Neural crest cell (in vitro differentiated cells): Measurements from ENCODE around the gene POU2AF2. TPM values are rescaled to one million over a fixed set of nuclear protein-coding genes. Genes with fewer than 3 reads are reported as not detected.

Source experiments
- DNase-seq: peaks from one replicate; pipeline ENCODE4 v3.0.0; 2021; ENCODE audit warnings: low read depth, mixed read lengths, low spot score
- H3K27ac Mint-ChIP-seq: one replicate; pipeline ENCODE4 v1.8.0; 2021; ENCODE audit warnings: mild to moderate bottlenecking, mixed read lengths; ENCODE audit not compliant: unreplicated experiment
- H3K27me3 Mint-ChIP-seq: 2 replicates; pipeline ENCODE4 v1.8.0; 2021; ENCODE audit warnings: low read depth, mild to moderate bottlenecking, mixed read lengths
- H3K36me3 Mint-ChIP-seq: 2 replicates; pipeline ENCODE4 v1.8.0; 2021; ENCODE audit warnings: low read depth, mild to moderate bottlenecking, mixed read lengths
- H3K4me1 Mint-ChIP-seq: 2 replicates; pipeline ENCODE4 v1.8.0; 2021; ENCODE audit warnings: mixed read lengths
- H3K4me3 Mint-ChIP-seq: one replicate; pipeline ENCODE4 v1.8.0; 2021; ENCODE audit warnings: mild to moderate bottlenecking, mixed read lengths
- H3K9me3 Mint-ChIP-seq: 2 replicates; pipeline ENCODE4 v1.8.0; 2021; ENCODE audit warnings: mixed read lengths
- CTCF ChIP-seq: fragments of 200-600 bp; sonication (generic); conservative IDR thresholded peaks from 2 replicates; pipeline ENCODE4 v1.5.0; 2021; ENCODE audit warnings: antibody characterized with exemption, mild to moderate bottlenecking
- total RNA-seq: library from RNA; stranded (reverse); gene quantifications from 2 replicates; pipeline ENCODE4 v1.2.1, GENCODE V29; 2021

The POU2AF2 gene
- total RNA-seq, 1 donor from 2014 or later, result not detected

GRCh38 chr11:111307472-111308108, 62.1 kb downstream of the POU2AF2 start:
- no peak for DNase-seq
- no peak overlapping the region for H3K27ac Mint-ChIP-seq
- no peaks in the 10 kb centered on the region for H3K36me3 Mint-ChIP-seq
- TF ChIP-seq CTCF, result no peak
- H3K9me3 Mint-ChIP-seq, result no peaks in the 10 kb centered on the region
- no peaks in the 10 kb centered on the region for H3K4me1 Mint-ChIP-seq
- H3K4me3 Mint-ChIP-seq, result no peak overlapping the region
- H3K27me3 Mint-ChIP-seq, result peaks cover 37% of the 10 kb centered on the region

GRCh38 chr11:111308140-111308539, 62.6 kb downstream of the POU2AF2 start:
- Mint-ChIP-seq H3K36me3 (no peaks in the 10 kb centered on the region), H3K4me3 (no peak overlapping the region), H3K9me3 (no peaks in the 10 kb centered on the region), H3K27me3 (peaks cover 36% of the 10 kb centered on the region), H3K27ac (no peak overlapping the region), H3K4me1 (no peaks in the 10 kb centered on the region)
- DNase-seq, result no peak
- no peak for TF ChIP-seq CTCF

GRCh38 chr11:111309215-111309915, 63.8 kb downstream of the POU2AF2 start:
- no peak for TF ChIP-seq CTCF
- H3K4me1 Mint-ChIP-seq, result no peaks in the 10 kb centered on the region
- no peaks in the 10 kb centered on the region for H3K36me3 Mint-ChIP-seq
- no peak overlapping the region for H3K27ac Mint-ChIP-seq
- no peak for DNase-seq
- H3K4me3 Mint-ChIP-seq, result no peak overlapping the region
- H3K27me3 Mint-ChIP-seq, result peaks cover 33% of the 10 kb centered on the region
- H3K9me3 Mint-ChIP-seq, result no peaks in the 10 kb centered on the region

- H3K4me3 Mint-ChIP-seq, result no peak overlapping the region
- H3K9me3 Mint-ChIP-seq, result no peaks in the 10 kb centered on the region
- no peaks in the 10 kb centered on the region for H3K36me3 Mint-ChIP-seq
- DNase-seq, result no peak
- peaks cover 33% of the 10 kb centered on the region for H3K27me3 Mint-ChIP-seq
- H3K27ac Mint-ChIP-seq, result no peak overlapping the region
- no peaks in the 10 kb centered on the region for H3K4me1 Mint-ChIP-seq
- TF ChIP-seq CTCF, result no peak
Observed at GRCh38 chr11:111310088-111310487, 64.6 kb downstream of the POU2AF2 start.

GRCh38 chr11:111310723-111311122, 65.2 kb downstream of the POU2AF2 start:
- no peak for DNase-seq
- Mint-ChIP-seq H3K4me3 (no peak overlapping the region), H3K9me3 (no peaks in the 10 kb centered on the region), H3K4me1 (no peaks in the 10 kb centered on the region), H3K36me3 (no peaks in the 10 kb centered on the region), H3K27me3 (peaks cover 32% of the 10 kb centered on the region), H3K27ac (no peak overlapping the region)
- no peak for TF ChIP-seq CTCF
